GM12892 (cell line): ENCODE data around the gene PRKN.

Experiments used
- POLR2A ChIP-seq: IDR thresholded peaks from 2 replicates; pipeline ENCODE4 v1.6.1; 2011; ENCODE audit warnings: low read depth, low read length, control low read depth
- POLR2AphosphoS5 ChIP-seq: IDR thresholded peaks from 2 replicates; pipeline ENCODE4 v1.6.1; 2011; ENCODE audit warnings: low read depth, low read length, control low read depth
- TAF1 ChIP-seq: IDR thresholded peaks from 2 replicates; pipeline ENCODE4 v1.6.1; 2011; ENCODE audit warnings: low read depth, mild to moderate bottlenecking, control low read depth, low read length, borderline replicate concordance

DNA sequence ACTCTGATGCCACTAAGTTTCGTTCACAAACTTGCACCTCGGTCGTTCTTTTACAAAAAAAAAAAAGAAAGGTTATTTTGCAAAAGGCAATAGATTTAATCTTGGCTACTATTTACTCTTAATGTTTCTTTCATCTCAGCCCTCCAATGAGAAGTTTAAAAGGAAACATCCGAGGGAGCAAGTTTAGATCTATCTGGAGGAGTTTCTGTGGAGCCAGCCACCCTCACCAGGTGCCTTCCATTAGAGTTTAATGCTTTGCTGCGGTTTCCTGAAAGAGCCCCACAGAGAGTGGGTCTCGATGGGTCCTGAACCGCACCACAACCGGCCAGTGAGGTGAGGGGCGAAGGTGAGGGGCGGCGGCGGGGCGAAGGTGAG, 632 bp downstream of the PRKN start:
- TF ChIP-seq POLR2A: no peak
- TF ChIP-seq POLR2AphosphoS5: no peak
- TF ChIP-seq TAF1: no peak
